ENCODE measurements around the gene SORBS1. TPM values are rescaled to one million over a fixed set of nuclear protein-coding genes. Genes with fewer than 3 reads are reported as not detected.

SORBS1 gene
- total RNA-seq, 2 donors from 2014 or later = 17.6 to 150 TPM

DNA sequence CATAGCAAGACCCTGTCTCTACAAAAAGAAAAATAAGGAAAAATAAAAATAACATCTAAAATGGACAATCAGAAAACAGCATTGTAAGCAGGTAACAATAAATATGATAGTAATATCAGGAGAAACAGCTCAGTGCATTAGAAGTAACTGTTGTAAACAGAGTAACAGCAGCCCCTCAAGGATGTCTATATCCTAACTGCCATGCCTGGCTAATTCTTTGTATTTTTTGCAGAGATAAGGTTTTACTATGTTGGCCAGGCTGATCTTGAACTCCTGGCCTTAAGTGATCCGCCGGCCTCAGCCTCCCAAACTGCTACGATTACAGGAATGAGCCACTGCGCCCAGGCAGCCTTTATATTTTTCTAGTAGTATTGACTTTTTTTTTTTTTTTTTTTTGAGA, 7.5 kb downstream of the SORBS1 start:
- TF ChIP-seq, protein P1, sequence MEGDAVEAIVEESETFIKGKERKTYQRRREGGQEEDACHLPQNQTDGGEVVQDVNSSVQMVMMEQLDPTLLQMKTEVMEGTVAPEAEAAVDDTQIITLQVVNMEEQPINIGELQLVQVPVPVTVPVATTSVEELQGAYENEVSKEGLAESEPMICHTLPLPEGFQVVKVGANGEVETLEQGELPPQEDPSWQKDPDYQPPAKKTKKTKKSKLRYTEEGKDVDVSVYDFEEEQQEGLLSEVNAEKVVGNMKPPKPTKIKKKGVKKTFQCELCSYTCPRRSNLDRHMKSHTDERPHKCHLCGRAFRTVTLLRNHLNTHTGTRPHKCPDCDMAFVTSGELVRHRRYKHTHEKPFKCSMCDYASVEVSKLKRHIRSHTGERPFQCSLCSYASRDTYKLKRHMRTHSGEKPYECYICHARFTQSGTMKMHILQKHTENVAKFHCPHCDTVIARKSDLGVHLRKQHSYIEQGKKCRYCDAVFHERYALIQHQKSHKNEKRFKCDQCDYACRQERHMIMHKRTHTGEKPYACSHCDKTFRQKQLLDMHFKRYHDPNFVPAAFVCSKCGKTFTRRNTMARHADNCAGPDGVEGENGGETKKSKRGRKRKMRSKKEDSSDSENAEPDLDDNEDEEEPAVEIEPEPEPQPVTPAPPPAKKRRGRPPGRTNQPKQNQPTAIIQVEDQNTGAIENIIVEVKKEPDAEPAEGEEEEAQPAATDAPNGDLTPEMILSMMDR (IDR thresholded peaks at IDR 0.05) = no peak
- no peaks in the 10 kb centered on the region for H3K9me3 ChIP-seq
- peaks cover 4% of the 10 kb centered on the region for H3K4me1 ChIP-seq
- intact Hi-C loops (cut with DNase I) = no loop called here
- no peak overlapping the region for H3K9ac ChIP-seq (ENCODE audit: low read depth in 2 of 2, low read length in 2 of 2)
- H3K27me3 ChIP-seq = no peaks in the 10 kb centered on the region
- no peak overlapping the region for H3K27ac ChIP-seq
- no peak overlapping the region for H3K4me3 ChIP-seq
- DNase-seq = no peak
- H3K36me3 ChIP-seq = no peaks in the 10 kb centered on the region

DNA sequence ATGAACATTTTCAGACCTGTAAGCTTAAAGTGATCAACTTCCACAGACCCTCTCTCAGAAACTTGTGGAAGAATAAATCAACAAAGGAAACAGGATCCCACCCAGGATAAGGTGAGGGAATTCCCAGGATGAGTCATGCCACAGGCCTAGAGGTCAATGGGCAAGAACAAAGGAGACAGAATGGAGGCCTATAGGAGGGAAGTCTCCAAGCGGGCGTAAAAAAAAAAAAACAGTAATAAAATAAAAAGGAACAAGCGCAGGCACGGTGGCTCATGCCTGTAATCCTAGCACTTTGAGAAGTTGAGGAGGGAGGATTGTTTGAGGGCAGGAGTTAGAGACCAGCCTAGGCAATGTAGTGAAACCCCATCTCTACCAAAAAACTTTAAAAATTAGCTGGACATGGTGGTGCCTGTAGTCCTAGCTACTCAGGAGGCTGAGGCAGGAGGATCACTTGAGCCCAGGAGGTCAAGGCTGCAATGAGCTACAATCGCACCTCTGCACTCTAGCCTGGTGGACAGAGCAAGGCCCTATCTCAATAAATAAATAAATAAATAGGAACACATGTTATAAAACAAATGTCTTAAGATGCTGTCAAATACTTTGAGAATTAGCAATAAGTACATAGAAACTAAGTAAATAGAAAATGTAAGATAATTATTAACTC, 8.4 kb downstream of the SORBS1 start:
- Histone ChIP-seq H3K9me3 (no peaks in the 10 kb centered on the region), H3K4me3 (no peak overlapping the region), H3K36me3 (no peaks in the 10 kb centered on the region), H3K9ac (ENCODE audit: low read depth in 2 of 2, low read length in 2 of 2) (no peak overlapping the region), H3K27me3 (no peaks in the 10 kb centered on the region), H3K27ac (no peak overlapping the region), H3K4me1 (peaks cover 4% of the 10 kb centered on the region)
- intact Hi-C loops (cut with DNase I) = no loop called here
- peak; percentile 58 for DNase-seq
- TF ChIP-seq, protein P1 (IDR thresholded peaks at IDR 0.05) = no peak

DNA sequence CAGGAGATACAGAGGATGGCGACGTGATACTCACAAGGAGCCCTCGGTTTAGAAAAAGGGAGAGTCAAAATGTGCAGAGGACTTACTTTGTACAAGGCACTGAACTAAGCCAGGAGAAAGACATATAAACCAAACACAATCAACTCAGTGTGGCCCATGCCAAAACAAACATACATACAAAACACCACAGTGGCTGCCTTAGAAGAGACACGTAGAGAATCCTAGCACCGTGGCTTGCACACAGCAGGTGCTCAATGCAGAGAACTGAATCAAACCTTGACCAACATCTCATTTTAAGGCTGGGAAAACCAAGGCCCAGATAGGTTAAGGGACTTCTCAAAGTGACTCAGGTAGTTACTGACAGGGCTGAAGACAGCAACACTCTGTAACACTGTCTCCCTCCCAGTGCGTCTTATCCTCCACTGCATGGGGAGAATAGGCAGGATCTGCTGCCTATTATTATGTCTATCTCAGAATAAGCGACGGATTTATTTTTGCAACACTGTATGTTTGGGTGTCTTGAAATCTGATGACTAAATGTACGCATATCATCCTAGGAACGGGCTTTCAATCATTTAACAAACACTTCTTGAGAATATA, 11.0 kb downstream of the SORBS1 start:
- Histone ChIP-seq H3K27ac (no peak overlapping the region), H3K9ac (ENCODE audit: low read depth in 2 of 2, low read length in 2 of 2) (peak overlapping the region in 1 of 2 donors; percentile 29), H3K4me3 (no peak overlapping the region), H3K27me3 (no peaks in the 10 kb centered on the region), H3K36me3 (no peaks in the 10 kb centered on the region), H3K9me3 (no peaks in the 10 kb centered on the region), H3K4me1 (peaks cover 4% of the 10 kb centered on the region)
- intact Hi-C loops (cut with DNase I) = no loop called here
- DNase-seq = no peak
- TF ChIP-seq, protein P1 (IDR thresholded peaks at IDR 0.05) = no peak

DNA sequence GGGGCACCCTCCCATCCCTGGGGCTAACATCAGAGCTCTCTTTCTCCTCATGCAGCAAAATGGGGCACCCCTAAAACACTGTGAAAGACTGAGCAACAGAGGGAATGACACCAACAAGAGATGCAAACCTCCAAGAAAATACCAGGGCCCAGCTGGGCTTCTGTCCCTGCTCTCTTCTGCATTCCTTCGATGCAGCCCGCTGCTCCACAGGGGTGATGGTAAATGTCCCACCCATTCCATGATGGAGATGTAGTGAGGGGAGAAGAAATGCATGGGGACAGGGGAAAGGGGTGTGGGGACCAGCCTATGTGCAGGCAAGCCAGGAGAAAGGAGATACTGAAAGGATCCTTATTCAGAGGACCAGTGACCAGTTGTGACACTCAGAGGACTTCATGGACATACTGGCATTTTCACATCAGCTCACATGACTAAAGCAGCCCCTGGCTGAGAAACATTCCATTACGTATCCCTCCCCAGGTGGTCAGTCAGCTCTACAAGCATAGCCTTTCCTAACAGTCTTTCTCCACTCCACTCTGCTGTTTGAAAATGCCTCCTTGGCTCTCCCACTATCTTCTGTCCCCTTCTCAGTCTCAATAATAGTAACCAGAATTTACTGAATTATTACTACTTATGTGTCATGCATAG, 13.3 kb downstream of the SORBS1 start:
- Histone ChIP-seq H3K27ac (no peak overlapping the region), H3K27me3 (no peaks in the 10 kb centered on the region), H3K4me1 (peaks cover 4% of the 10 kb centered on the region), H3K9me3 (no peaks in the 10 kb centered on the region), H3K4me3 (no peak overlapping the region), H3K36me3 (no peaks in the 10 kb centered on the region), H3K9ac (ENCODE audit: low read depth in 2 of 2, low read length in 2 of 2) (no peak overlapping the region)
- DNase-seq = no peak
- TF ChIP-seq, protein P1 (IDR thresholded peaks at IDR 0.05) = no peak
- intact Hi-C loops (cut with DNase I) = no loop called here

DNA sequence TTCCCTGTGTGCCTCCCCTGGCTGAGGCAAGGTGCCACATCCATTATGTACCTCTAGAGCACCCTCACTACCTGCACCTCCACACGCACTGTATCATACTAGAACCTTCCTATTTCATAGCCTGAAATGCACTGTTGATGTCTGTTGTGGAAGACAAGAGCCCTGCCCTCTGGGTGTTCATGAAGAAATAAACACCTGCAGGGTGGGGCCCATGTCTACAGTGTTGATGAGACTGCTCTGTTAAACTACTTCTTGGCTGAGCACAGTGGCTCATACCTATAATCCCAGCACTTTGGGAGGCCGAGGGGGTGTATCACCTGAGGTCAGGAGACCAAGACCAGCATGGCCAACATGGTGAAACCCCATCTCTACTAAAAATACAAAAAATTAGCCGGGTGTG, 14.0 kb downstream of the SORBS1 start:
- no peak overlapping the region for H3K27ac ChIP-seq
- TF ChIP-seq, protein P1 (IDR thresholded peaks at IDR 0.05) = no peak
- intact Hi-C loops (cut with DNase I) = no loop called here
- peaks cover 4% of the 10 kb centered on the region for H3K4me1 ChIP-seq
- H3K9me3 ChIP-seq = no peaks in the 10 kb centered on the region
- H3K36me3 ChIP-seq = no peaks in the 10 kb centered on the region
- DNase-seq = peak; percentile 54
- H3K27me3 ChIP-seq = no peaks in the 10 kb centered on the region
- no peak overlapping the region for H3K4me3 ChIP-seq
- H3K9ac ChIP-seq (ENCODE audit: low read depth in 2 of 2, low read length in 2 of 2) = no peak overlapping the region

Measured in colonic mucosa (tissue), 4 donors.